Measurements from ENCODE around the gene TANGO2.

Gene TANGO2, protein sequence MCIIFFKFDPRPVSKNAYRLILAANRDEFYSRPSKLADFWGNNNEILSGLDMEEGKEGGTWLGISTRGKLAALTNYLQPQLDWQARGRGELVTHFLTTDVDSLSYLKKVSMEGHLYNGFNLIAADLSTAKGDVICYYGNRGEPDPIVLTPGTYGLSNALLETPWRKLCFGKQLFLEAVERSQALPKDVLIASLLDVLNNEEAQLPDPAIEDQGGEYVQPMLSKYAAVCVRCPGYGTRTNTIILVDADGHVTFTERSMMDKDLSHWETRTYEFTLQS

DNA sequence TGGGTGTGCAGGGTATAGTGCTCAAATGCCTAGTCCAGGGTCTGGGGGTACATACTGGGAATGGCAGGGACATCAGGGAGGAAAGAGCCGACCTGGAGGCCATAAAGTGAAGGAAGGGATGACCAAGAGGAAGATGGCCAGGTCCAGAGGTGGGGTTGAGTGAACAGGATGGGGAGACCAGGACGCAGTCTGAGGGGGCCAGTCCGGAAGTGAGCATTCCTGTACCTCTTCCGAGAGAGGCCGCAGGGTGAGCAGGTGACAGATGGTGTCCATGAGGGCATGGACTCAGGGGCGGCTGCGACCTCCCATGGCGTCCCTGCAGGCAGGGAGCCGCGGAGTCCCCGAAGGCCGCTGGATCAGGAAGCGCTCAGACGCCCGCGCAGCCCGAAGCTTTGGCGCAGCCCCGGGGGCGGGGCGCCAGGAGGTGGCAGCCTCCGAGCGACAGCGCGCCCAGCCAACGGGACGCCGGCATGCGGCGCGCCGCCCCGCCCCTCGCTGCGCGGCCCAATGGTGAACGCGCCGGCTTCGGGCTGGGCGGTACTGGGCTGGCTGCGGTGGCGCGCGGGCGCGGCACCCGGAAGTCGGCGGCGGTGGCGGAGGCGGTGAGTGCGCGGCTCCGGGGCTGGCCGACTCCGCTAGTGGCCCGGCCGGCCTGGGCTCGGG, at the start of gene TANGO2:
Gene TANGO2, plus strand, starts transcription at position 578 of the 663 bp plus-strand sequence. CDS start 15,689 bp downstream, outside the sequence.
- Histone ChIP-seq H3K27me3 (ENCODE audit: insufficient read depth, low read depth, severe bottlenecking) (peaks cover 4% of the 10 kb centered on the region), H3K27ac (peak within 1 kb of the TSS; percentile 76), H3K9me3 (ENCODE audit: severe bottlenecking) (no peaks in the 10 kb centered on the region), H3K36me3 (no peaks in the 10 kb centered on the region; the same call in none of the 2 replicates), H3K4me3 (ENCODE audit: low read depth, low read length) (peak within 1 kb of the TSS; percentile 88)
- TF ChIP-seq, protein P1, sequence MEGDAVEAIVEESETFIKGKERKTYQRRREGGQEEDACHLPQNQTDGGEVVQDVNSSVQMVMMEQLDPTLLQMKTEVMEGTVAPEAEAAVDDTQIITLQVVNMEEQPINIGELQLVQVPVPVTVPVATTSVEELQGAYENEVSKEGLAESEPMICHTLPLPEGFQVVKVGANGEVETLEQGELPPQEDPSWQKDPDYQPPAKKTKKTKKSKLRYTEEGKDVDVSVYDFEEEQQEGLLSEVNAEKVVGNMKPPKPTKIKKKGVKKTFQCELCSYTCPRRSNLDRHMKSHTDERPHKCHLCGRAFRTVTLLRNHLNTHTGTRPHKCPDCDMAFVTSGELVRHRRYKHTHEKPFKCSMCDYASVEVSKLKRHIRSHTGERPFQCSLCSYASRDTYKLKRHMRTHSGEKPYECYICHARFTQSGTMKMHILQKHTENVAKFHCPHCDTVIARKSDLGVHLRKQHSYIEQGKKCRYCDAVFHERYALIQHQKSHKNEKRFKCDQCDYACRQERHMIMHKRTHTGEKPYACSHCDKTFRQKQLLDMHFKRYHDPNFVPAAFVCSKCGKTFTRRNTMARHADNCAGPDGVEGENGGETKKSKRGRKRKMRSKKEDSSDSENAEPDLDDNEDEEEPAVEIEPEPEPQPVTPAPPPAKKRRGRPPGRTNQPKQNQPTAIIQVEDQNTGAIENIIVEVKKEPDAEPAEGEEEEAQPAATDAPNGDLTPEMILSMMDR (IDR thresholded peaks at IDR 0.05; ENCODE audit: low read depth, low read length): no peak
- DNase-seq: peak; percentile 90

DNA sequence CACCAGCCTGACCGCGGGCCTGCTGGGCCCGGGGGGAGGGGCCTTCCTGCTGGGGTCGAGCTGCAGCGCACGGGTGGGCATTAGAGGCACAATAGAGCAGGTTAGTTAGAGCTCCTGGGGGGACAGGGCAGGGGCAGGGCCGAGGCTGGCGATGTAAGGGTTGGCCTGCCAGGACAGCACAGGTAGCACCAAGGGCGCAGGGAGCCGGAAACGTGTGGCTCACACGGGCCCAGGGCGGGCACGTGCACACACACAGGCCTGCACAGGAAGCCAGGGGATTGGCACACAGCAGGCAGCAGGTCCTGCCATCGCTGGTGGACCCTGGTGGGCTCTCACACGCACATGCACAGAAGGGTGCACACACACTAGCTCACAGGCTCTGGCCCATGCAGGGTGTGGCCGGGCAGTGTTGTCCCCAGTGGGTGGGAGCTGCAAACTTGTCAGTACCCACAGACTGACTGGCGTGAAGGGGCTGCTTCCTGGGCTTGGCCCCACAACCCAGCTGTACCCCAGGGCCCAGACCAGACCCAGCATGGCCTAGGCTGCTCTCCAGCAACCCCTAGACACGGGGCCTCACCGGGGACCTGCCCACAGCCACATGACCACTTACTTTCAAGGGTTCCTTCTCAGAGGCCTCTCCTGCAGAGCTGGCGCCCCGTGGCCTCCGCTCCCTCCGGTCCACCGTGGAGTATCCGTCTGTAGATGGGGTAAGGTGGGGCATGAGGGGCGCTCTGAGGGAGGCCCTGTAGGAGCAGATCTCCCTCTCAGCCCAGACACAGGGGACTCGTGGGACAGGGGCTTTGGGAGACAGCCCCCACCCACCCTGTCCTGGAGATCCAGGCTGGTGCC, 49.4 kb upstream of the TANGO2 start:
- no peak for DNase-seq
- TF ChIP-seq, protein P1 (IDR thresholded peaks at IDR 0.05; ENCODE audit: low read depth, low read length): no peak
- Histone ChIP-seq H3K27ac (peak overlapping the region; percentile 60), H3K27me3 (ENCODE audit: insufficient read depth, low read depth, severe bottlenecking) (no peaks in the 10 kb centered on the region), H3K4me3 (ENCODE audit: low read depth, low read length) (no peak overlapping the region), H3K9me3 (ENCODE audit: severe bottlenecking) (no peaks in the 10 kb centered on the region), H3K36me3 (peaks cover 79% of the 10 kb centered on the region)

DNA sequence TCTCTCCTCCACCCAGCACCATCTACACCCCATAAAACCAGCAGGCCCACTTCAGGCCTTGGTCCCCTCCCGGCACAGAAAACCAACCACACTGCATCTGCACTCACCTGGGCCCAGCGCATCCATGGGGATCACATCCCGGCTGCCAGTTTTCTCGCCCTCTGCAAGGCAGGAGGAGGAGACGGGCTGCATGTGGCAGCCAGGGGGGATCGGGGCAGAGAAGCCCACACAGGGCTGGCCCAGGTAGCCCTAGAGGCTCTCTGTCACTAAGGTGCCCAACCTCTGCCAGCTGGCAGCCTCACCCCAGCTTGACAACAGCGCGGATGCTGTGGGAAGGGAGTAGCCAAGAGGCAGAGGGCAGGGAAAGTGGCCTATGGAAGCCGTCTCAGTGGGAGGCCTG, 48.7 kb upstream of the TANGO2 start:
- Histone ChIP-seq H3K36me3 (peaks cover 77% of the 10 kb centered on the region), H3K9me3 (ENCODE audit: severe bottlenecking) (no peaks in the 10 kb centered on the region), H3K27me3 (ENCODE audit: insufficient read depth, low read depth, severe bottlenecking) (no peaks in the 10 kb centered on the region), H3K4me3 (ENCODE audit: low read depth, low read length) (no peak overlapping the region), H3K27ac (peak overlapping the region; percentile 60; the same call in 1 of the 2 replicates)
- TF ChIP-seq, protein P1 (IDR thresholded peaks at IDR 0.05; ENCODE audit: low read depth, low read length): no peak
- no peak for DNase-seq

DNA sequence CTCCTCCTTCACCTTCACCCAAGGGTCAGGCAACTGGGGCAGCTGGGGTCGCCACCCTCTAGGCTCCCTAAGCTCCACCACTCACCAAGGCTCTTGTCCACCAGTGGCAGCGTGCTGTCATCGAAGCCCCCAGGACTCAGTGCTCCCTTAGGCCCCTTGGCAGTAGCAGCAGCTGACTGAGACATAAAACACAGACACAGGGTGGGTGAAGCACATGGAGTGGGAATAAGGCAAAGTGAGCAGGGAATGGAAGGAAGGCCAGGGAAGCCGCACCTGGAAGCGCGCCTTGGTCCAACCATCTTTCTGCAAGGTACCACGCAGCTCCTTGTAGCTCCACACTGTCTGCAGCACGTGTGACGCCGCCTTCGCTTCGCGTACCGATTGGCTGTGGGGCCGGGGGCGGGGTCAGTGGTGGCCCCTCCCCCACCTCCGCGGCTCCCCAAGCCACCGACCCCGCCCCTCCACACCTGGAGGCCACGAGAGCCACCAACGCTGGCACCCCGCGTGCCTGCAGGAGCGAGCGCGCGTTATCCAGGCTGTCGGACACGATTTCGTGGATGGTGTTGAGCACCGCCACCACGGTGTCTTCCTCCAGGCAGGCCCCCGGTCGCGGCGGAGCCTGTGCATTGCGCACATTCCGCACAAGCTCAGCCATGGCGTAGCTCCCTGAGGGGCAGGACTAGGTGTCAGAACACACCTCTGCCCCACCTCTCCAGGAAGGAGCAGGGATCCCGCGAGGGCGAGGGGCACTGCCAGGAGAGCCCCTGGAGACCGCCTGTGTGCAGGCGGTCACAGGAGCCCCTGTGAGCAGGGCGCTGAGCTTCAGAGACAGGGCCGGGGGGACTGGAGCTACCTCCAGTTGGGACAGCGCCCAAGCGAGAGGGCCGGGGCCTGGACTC, 48.0 kb upstream of the TANGO2 start:
- TF ChIP-seq, protein P1 (IDR thresholded peaks at IDR 0.05; ENCODE audit: low read depth, low read length): no peak
- peaks cover 75% of the 10 kb centered on the region for H3K36me3 ChIP-seq
- H3K4me3 ChIP-seq (ENCODE audit: low read depth, low read length): no peak overlapping the region
- no peak overlapping the region for H3K27ac ChIP-seq
- no peaks in the 10 kb centered on the region for H3K27me3 ChIP-seq (ENCODE audit: insufficient read depth, low read depth, severe bottlenecking)
- DNase-seq: no peak
- no peaks in the 10 kb centered on the region for H3K9me3 ChIP-seq (ENCODE audit: severe bottlenecking)
